Heart left ventricle (tissue), 13 donors: ENCODE measurements around the gene ITPRID1.

Experiments used
- POLR2A ChIP-seq, 2 donors: fragments of 450-650 bp; IDR thresholded peaks; one replicate each; pipeline ENCODE4 v1.6.1; 2017; ENCODE audit warnings: antibody characterized with exemption in 2 of 2, mild to moderate bottlenecking in 2 of 2, moderate library complexity in 2 of 2
- TF ChIP-seq, protein P1 (sequence below), 12 donors: fragments of 200-600 bp; sonication (generic) in 4 of 12; IDR thresholded peaks; one replicate each; pipeline versions ENCODE4 v1.5.0 to v1.8.0; 2018 to 2022; ENCODE audit warnings: antibody characterized with exemption in 12 of 12, mild to moderate bottlenecking in 5 of 12
- donor health status: ischemic (EF 13 %, LVEDD 7.1; RV severe dilation, severe dysfunction).
- donor health status: DM: no; HTN: yes; CAD: no.
- donor health status: DM: no; HTN: no; CAD: no.
- donor health status: ischemic (EF 25% LVEDD 6.9; RV normal size, moderate dysfunction).
- donor health status: ischemic (EF 25% LVEDD 5.7; RV mildly dilated, moderate dysfunction).
- donor health status: ischemic (EF 35%, LVEDD 5.7; RV mildly dilated, moderate dysfunction).
- donor health status: nonischemic (EF 11% LVEDD 7.7; RV severe dilation, severe dysfunction).
- donor health status: DM: yes; HTN: yes; CAD: no.
- donor health status: PGD.
- donor health status: ischemic (EF 29% LVEDD 5.4; RV normal size, mild dysfunction).
- donor health status: nonischemic (EF 23%, LVEDD 6.1; RV moderate dilation, normal function).

DNA sequence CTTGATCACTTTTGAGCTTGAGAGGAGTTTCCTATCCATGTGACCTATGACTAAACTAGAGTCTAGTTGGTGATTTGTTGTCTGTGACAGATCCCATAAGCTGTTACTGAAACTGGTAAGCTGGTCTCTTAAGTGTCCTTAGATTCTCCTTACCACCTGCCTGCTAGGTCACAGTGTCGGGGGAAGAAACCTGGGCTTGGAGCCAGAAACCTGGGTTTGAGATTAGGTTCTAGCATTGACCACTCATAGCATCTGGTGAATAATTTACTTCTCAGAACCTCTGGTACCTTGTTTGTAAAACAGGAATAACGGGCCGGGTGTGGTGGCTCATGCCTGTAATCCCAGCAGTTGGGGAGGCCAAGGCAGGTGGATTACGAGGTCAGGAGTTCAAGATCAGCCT, 21.8 kb upstream of the ITPRID1 start:
- TF ChIP-seq, protein P1, sequence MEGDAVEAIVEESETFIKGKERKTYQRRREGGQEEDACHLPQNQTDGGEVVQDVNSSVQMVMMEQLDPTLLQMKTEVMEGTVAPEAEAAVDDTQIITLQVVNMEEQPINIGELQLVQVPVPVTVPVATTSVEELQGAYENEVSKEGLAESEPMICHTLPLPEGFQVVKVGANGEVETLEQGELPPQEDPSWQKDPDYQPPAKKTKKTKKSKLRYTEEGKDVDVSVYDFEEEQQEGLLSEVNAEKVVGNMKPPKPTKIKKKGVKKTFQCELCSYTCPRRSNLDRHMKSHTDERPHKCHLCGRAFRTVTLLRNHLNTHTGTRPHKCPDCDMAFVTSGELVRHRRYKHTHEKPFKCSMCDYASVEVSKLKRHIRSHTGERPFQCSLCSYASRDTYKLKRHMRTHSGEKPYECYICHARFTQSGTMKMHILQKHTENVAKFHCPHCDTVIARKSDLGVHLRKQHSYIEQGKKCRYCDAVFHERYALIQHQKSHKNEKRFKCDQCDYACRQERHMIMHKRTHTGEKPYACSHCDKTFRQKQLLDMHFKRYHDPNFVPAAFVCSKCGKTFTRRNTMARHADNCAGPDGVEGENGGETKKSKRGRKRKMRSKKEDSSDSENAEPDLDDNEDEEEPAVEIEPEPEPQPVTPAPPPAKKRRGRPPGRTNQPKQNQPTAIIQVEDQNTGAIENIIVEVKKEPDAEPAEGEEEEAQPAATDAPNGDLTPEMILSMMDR (IDR thresholded peaks at IDR 0.05): no peak
- TF ChIP-seq POLR2A (IDR thresholded peaks at IDR 0.05): no peak
